Suprapubic skin (tissue), 4 donors: ENCODE measurements around the gene TNFAIP3. TPM values are rescaled to one million over a fixed set of nuclear protein-coding genes. Genes with fewer than 3 reads are reported as not detected.

Experiments used
- DNase-seq, 2 donors: peaks; one replicate each; pipeline ENCODE4 v3.0.0-alpha.2; 2019; ENCODE audit warnings: low spot score in 2 of 2
- H3K27ac ChIP-seq: fragments of 200-600 bp; sonication (generic); one replicate; pipeline ENCODE4 v1.5.1; 2019
- H3K27me3 ChIP-seq: fragments of 200-600 bp; sonication (generic); one replicate; pipeline ENCODE4 v1.5.1; 2019
- H3K36me3 ChIP-seq: fragments of 200-600 bp; sonication (generic); one replicate; pipeline ENCODE4 v1.5.1; 2019
- H3K4me1 ChIP-seq: fragments of 200-600 bp; sonication (generic); one replicate; pipeline ENCODE4 v1.5.1; 2019
- H3K4me3 ChIP-seq: fragments of 200-600 bp; sonication (generic); one replicate; pipeline ENCODE4 v1.5.1; 2019; ENCODE audit warnings: mild to moderate bottlenecking
- H3K9me3 ChIP-seq: fragments of 200-600 bp; sonication (generic); one replicate; pipeline ENCODE4 v1.5.1; 2019
- EP300 ChIP-seq: sonication (generic); formaldehyde crosslinking; IDR thresholded peaks from one replicate; pipeline ENCODE4 v1.6.1; 2017; ENCODE audit warnings: antibody characterized with exemption
- POLR2A ChIP-seq, 2 donors: fragments of 450-650 bp; IDR thresholded peaks; one replicate each; pipeline ENCODE4 v1.6.1; 2017; ENCODE audit warnings: antibody characterized with exemption in 2 of 2, mild to moderate bottlenecking in 2 of 2, moderate library complexity in 2 of 2
- POLR2AphosphoS5 ChIP-seq, 3 donors: sonication (generic); formaldehyde crosslinking; IDR thresholded peaks; one replicate each; pipeline ENCODE4 v1.6.1; 2017; ENCODE audit warnings: antibody characterized with exemption in 3 of 3
- WGBS: methylation state at CpG from one replicate; pipeline ENCODE4 v1.1.5; 2018; 5-methylcytosine and 5-hydroxymethylcytosine counted together
- total RNA-seq, 4 donors: library from RNA; depleted of rRNA; stranded (reverse); fragments of >200 nt; gene quantifications; one replicate each; pipeline ENCODE4 v1.1.0, GENCODE V29; 2016
- TF ChIP-seq, protein P1 (sequence below), 2 donors: fragments of 200-600 bp in 1 of 2; fragments of 450-650 bp in 1 of 2; sonication (generic) in 1 of 2; IDR thresholded peaks; one replicate each; pipeline ENCODE4 v1.5.1; 2016 to 2019; ENCODE audit warnings: antibody characterized with exemption in 2 of 2, mild to moderate bottlenecking in 1 of 2, moderate library complexity in 1 of 2

TNFAIP3 gene
- total RNA-seq, 4 donors from 2014 or later, result 64.1 to 146 (median 111) TPM

DNA sequence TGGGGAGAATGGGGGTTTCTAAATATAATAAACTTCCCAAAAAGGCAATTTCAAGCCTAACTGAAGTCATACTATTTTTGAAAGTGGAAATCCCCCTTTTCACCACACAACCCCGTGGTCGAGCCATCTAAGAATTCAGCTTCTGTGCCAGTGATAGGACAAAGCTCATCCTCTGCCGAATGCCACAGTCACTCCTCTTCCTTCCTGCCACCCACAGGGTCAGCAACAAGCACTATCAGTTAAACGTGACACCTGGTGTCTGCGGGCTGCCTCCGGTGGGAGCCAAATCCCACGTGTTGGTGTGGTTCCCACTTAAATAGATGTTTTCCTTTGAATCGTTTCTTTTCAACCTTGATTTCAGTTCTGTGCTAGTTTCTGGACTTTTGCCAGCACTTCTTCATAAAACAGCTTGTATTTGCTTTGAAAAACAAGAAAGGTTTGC is 60.7 kb downstream of the TNFAIP3 start:
- no peak overlapping the region for H3K4me3 ChIP-seq
- no peaks in the 10 kb centered on the region for H3K27me3 ChIP-seq
- TF ChIP-seq, protein P1, sequence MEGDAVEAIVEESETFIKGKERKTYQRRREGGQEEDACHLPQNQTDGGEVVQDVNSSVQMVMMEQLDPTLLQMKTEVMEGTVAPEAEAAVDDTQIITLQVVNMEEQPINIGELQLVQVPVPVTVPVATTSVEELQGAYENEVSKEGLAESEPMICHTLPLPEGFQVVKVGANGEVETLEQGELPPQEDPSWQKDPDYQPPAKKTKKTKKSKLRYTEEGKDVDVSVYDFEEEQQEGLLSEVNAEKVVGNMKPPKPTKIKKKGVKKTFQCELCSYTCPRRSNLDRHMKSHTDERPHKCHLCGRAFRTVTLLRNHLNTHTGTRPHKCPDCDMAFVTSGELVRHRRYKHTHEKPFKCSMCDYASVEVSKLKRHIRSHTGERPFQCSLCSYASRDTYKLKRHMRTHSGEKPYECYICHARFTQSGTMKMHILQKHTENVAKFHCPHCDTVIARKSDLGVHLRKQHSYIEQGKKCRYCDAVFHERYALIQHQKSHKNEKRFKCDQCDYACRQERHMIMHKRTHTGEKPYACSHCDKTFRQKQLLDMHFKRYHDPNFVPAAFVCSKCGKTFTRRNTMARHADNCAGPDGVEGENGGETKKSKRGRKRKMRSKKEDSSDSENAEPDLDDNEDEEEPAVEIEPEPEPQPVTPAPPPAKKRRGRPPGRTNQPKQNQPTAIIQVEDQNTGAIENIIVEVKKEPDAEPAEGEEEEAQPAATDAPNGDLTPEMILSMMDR (IDR thresholded peaks at IDR 0.05), result no peak
- TF ChIP-seq POLR2AphosphoS5 (IDR thresholded peaks at IDR 0.05), result no peak
- no peak for TF ChIP-seq POLR2A (IDR thresholded peaks at IDR 0.05)
- no peak for TF ChIP-seq EP300
- H3K36me3 ChIP-seq, result no peaks in the 10 kb centered on the region
- no peak for DNase-seq
- H3K4me1 ChIP-seq, result peaks cover 27% of the 10 kb centered on the region
- no peak overlapping the region for H3K27ac ChIP-seq
- H3K9me3 ChIP-seq, result no peaks in the 10 kb centered on the region
- WGBS, result 28% methylated on average over 8 of the region's 8 CpGs

DNA sequence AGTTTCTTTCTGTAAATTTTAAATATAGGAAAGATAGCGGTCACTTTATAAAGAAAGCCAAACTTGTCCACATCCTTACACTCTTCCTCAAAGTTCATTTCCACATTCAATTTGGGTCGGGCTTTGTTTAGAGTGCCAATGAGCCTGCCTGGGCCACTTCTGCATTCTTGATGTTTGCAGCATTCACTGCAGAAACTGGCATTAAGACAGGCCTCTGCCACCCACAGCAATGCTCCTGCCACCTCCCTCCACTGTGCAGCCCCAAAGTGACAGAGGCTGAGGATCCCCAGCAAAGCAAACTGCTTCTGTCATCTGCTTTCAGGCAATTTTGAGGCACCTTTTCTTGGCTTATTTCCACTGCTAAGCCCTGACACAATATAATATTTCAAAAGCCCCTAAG is 61.2 kb downstream of the TNFAIP3 start:
- H3K27me3 ChIP-seq, result no peaks in the 10 kb centered on the region
- H3K27ac ChIP-seq, result no peak overlapping the region
- no peaks in the 10 kb centered on the region for H3K9me3 ChIP-seq
- H3K36me3 ChIP-seq, result no peaks in the 10 kb centered on the region
- no peak overlapping the region for H3K4me3 ChIP-seq
- WGBS, result 40% methylated on average over 2 of the region's 2 CpGs
- H3K4me1 ChIP-seq, result peaks cover 31% of the 10 kb centered on the region
- TF ChIP-seq EP300 (no peak), POLR2A (IDR thresholded peaks at IDR 0.05) (no peak), POLR2AphosphoS5 (IDR thresholded peaks at IDR 0.05) (no peak)
- TF ChIP-seq, protein P1 (IDR thresholded peaks at IDR 0.05), result no peak
- no peak for DNase-seq

DNA sequence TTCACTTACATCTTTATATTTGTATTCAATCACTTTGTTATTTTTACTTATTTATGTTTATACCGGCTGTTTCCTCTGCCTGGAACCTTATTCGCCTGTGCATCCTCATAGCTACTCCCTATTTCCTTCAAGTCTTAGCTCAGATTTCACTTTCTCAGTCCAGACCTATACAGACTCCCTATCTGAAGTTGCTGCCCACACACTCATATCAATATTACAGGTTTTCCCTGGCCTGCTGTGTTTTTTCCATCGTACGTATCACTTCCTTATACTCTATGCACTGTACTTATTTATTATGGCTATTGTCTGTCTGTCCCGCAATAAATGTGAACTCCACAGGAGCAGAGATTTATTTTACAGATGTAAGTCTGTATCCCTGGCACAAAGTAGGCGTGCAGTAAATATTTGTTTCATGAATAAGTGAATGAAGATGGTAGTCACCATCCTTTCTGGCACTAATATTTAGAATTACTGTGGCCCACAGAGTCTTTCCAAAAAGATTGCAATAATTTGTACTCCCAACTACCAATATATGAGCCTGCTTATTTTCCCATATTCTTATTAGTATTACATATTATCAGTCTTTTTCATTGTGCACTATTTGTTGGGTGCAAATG is 64.9 kb downstream of the TNFAIP3 start:
- Histone ChIP-seq H3K27ac (no peak overlapping the region), H3K36me3 (no peaks in the 10 kb centered on the region), H3K27me3 (no peaks in the 10 kb centered on the region), H3K9me3 (no peaks in the 10 kb centered on the region), H3K4me1 (peaks cover 28% of the 10 kb centered on the region), H3K4me3 (no peak overlapping the region)
- TF ChIP-seq, protein P1 (IDR thresholded peaks at IDR 0.05), result no peak
- TF ChIP-seq POLR2AphosphoS5 (IDR thresholded peaks at IDR 0.05) (no peak), POLR2A (IDR thresholded peaks at IDR 0.05) (no peak), EP300 (no peak)
- DNase-seq, result no peak
- WGBS, result 83% methylated on average over 6 of the region's 6 CpGs

Other genes starting within 250 kb of the TNFAIP3 start
- 1,000 to 10,000 TPM in 3 of 4 donors, 100 to 1,000 TPM in 1; 715 to 1,965 (median 1,827) TPM for gene PERP, start 240.2 kb downstream of the TNFAIP3 start, total RNA-seq